Duodenal mucosa (tissue), 2 donors: ENCODE results near the gene ADM2.

Experiments used
- H3K27ac ChIP-seq: one replicate; pipeline ENCODE4 v1.7.0; 2013; ENCODE audit warnings: low read depth, low read length
- H3K27me3 ChIP-seq, 2 donors: one replicate each; pipeline ENCODE4 v1.7.0; 2013; ENCODE audit warnings: low read length in 2 of 2, control low read depth in 1 of 2; ENCODE audit not compliant: insufficient read depth in 2 of 2, control insufficient read depth in 1 of 2
- H3K36me3 ChIP-seq, 2 donors: one replicate each; pipeline ENCODE4 v1.7.0; 2013; ENCODE audit warnings: low read length in 2 of 2, control low read depth in 1 of 2; ENCODE audit not compliant: insufficient read depth in 2 of 2, control insufficient read depth in 1 of 2
- H3K4me1 ChIP-seq, 2 donors: one replicate each; pipeline ENCODE4 v1.7.0; 2013; ENCODE audit warnings: low read length in 2 of 2, control low read depth in 1 of 2; ENCODE audit not compliant: insufficient read depth in 2 of 2, control insufficient read depth in 1 of 2
- H3K4me3 ChIP-seq, 2 donors: one replicate each; pipeline ENCODE4 v1.7.0; 2013; ENCODE audit warnings: low read length in 2 of 2, low read depth in 1 of 2
- H3K9ac ChIP-seq, 2 donors: one replicate each; pipeline ENCODE4 v1.7.0; 2013; ENCODE audit warnings: low read length in 2 of 2, low read depth in 1 of 2
- H3K9me3 ChIP-seq, 2 donors: one replicate each; pipeline ENCODE4 v1.7.0; 2013; ENCODE audit warnings: low read length in 2 of 2, control low read depth in 1 of 2; ENCODE audit not compliant: control insufficient read depth in 1 of 2

Gene ADM2

DNA sequence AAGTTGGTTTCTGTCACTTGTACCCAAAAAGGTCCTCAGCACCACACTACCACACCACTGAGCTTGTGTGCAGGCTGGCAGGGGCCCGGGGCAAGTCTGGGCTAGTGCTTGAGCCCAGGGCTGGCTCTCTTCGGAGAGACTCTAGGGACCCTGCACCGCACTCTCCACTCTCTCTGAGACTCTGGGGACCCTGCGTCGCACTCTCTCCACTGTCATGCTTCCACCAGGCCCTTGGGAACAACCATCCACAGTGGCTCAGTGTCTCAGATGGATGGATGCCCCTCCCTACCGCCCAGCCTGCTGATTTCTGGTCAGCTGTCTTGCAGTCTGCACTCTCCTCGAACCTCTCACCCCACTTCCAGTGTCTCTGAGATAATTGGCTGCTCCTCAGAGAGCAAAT lies 4.5 kb upstream of the ADM2 start:
- Histone ChIP-seq H3K36me3 (no peaks in the 10 kb centered on the region), H3K27ac (no peak overlapping the region), H3K27me3 (peaks cover 0 to 4% of the 10 kb centered on the region in 2 donors), H3K9ac (no peak overlapping the region), H3K4me3 (no peak overlapping the region), H3K4me1 (peaks cover 24 to 29% of the 10 kb centered on the region in 2 donors), H3K9me3 (no peaks in the 10 kb centered on the region)

- Histone ChIP-seq H3K4me3 (no peak overlapping the region), H3K4me1 (peaks cover 17 to 29% of the 10 kb centered on the region in 2 donors), H3K9ac (no peak overlapping the region), H3K36me3 (no peaks in the 10 kb centered on the region), H3K9me3 (no peaks in the 10 kb centered on the region), H3K27me3 (peaks cover 2 to 9% of the 10 kb centered on the region in 2 donors), H3K27ac (no peak overlapping the region)
These were observed 3.4 kb upstream of the ADM2 start for GRCh38 chr22:50477923-50478322.

- Histone ChIP-seq H3K9ac (no peak overlapping the region), H3K27me3 (peaks cover 5 to 9% of the 10 kb centered on the region in 2 donors), H3K36me3 (no peaks in the 10 kb centered on the region)
These were observed 1.6 kb upstream of the ADM2 start for GRCh38 chr22:50479721-50480120.

DNA sequence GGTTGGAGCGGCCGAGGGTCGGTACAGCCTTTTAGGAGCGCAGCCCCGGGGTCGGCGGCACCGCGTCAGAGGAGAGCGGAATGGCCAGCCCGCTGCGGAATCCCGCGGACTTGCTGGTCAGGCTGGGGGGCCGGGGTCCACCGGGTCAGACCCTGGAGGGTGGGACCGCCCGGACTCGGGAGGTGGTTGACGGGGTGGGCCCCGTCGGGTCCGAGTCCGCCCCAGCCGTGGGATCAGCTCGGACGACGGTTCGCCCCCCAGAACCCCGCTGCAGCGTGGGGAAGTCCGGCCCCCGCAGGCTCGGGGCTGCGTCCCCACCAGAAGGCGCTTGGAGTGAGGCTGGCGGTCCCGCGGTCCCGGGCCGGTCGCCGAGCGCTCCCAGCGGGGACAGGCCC lies 301 bp upstream of the ADM2 start:
- no peak overlapping the region for H3K27ac ChIP-seq
- no peaks in the 10 kb centered on the region for H3K9me3 ChIP-seq
- peaks cover 5 to 9% of the 10 kb centered on the region in 2 donors for H3K27me3 ChIP-seq
- peak overlapping the region in 1 of 2 donors; percentile 62 for H3K4me3 ChIP-seq
- H3K9ac ChIP-seq, result no peak overlapping the region
- peaks cover 26 to 41% of the 10 kb centered on the region in 2 donors for H3K4me1 ChIP-seq
- no peaks in the 10 kb centered on the region for H3K36me3 ChIP-seq

More at GRCh38 chr22:50479721-50480120, 1.6 kb upstream of the ADM2 start:
- Histone ChIP-seq H3K4me1 (peaks cover 16 to 34% of the 10 kb centered on the region in 2 donors), H3K27ac (no peak overlapping the region), H3K9me3 (no peaks in the 10 kb centered on the region), H3K4me3 (no peak overlapping the region)

DNA sequence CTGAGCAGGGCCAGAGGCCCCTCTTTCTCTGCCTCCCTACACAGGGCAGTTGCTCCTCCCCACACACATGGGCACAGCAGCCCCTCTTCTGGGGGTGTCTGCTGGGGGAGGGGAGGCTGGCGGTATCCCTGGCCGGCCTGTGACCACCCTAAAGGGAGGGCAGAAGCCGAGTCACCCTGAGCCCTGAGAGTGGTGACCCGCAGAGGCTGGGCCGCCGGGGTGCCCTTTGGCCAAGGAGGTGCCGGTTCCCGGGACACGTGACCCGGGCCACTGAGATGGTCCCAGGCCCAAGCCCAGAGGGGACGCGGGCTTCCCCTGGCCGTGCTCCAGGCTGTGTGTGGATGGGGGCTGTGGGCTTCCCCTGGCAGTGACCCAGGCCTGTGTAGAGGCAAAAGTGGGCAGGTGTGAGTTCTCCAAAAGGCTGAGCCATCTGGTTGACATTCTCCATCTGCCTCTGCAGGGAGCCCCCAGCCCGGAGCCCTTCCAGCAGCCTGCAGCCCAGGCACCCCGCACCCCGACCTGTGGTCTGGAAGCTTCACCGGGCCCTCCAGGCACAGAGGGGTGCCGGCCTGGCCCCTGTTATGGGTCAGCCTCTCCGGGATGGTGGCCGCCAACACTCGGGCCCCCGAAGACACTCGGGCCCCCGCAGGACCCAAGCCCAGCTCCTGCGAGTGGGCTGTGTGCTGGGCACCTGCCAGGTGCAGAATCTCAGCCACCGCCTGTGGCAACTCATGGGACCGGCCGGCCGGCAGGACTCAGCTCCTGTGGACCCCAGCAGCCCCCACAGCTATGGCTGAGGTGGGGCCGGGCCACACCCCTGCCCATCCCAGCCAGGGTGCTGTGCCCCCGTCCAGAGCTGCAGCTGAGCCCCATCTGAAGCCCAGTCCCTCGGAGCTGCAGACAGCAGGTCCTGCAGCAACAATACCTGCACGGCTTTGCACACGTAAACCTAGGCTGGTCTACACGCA lies 1.0 kb downstream of the ADM2 start:
- Histone ChIP-seq H3K27ac (peak overlapping the region; percentile 20), H3K4me1 (peaks cover 26 to 41% of the 10 kb centered on the region in 2 donors), H3K27me3 (peaks cover 5 to 9% of the 10 kb centered on the region in 2 donors), H3K9ac (peak overlapping the region; percentile 54 to 57), H3K4me3 (peak overlapping the region; percentile 61 to 62), H3K36me3 (no peaks in the 10 kb centered on the region), H3K9me3 (no peaks in the 10 kb centered on the region)

- Histone ChIP-seq H3K36me3 (no peaks in the 10 kb centered on the region), H3K9ac (no peak overlapping the region), H3K27me3 (peaks cover 5 to 9% of the 10 kb centered on the region in 2 donors), H3K9me3 (no peaks in the 10 kb centered on the region), H3K4me3 (no peak overlapping the region), H3K27ac (no peak overlapping the region), H3K4me1 (peaks cover 26 to 41% of the 10 kb centered on the region in 2 donors)
These were observed 1.8 kb downstream of the ADM2 start for GRCh38 chr22:50483106-50483505.

DNA sequence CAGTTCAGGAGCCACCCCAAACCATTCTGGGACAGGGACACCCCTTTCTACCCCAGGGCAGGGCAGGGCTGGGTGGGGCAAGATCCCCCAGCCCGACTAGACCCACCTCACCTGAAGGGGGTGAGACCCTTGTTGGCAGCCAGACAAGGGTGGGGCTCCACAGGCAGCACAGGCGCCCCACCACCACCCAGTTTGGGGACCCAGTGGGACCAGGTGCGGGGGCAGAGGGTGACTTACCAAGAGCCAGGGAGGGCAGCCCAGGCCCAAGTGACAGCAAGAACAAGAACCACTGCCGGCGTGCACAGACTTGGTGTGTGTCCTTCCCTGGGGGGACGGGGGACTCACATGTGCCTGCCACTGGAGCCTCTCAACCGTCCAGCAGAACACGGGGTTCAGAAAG lies 2.2 kb downstream of the ADM2 start:
- no peak overlapping the region for H3K27ac ChIP-seq
- H3K4me3 ChIP-seq, result peak overlapping the region; percentile 4 to 40
- H3K27me3 ChIP-seq, result peaks cover 5 to 9% of the 10 kb centered on the region in 2 donors
- H3K9ac ChIP-seq, result no peak overlapping the region
- no peaks in the 10 kb centered on the region for H3K9me3 ChIP-seq
- H3K36me3 ChIP-seq, result no peaks in the 10 kb centered on the region
- peaks cover 26 to 41% of the 10 kb centered on the region in 2 donors for H3K4me1 ChIP-seq

DNA sequence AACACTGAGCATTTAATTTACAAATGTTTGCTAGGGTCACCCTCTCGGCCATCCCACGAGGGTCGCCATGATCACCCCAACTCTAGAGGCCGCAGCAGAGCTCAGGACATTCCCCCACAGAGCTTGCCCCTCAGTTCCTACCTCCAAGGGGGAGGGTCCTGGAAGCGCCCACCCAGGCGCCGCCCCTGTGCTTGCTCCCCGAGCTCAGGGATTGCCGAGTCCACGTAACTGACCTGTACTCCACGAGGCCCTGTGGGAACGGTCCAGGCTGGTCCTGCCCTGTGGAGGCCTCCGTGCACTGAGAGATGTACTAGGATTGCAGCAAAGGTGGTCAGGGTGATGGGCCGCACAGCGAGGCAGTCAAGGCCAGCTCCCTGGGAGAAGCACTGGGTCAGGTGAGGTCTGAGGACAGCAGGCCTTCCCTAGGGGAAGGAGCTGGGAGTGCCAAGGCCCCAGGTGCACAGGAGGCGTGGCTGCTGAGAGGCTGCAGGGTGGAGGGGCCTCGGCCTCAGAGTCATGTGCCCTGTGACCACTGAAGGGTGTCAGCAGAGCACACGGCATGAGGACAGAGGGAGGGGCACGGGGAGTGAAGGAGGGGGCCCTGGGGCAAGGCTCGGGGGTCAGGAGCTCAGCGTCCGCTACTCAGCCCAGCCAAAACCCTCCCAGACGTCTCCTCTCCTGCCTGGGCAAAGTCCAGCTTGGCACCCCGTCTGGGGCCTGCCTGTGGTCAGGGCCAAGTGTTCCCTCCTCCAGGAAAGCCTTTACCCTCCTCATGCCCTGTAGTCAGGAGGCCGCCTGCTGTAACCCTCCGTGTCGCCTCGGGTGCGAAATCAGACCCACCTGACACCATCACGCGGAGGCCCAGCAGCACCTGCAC lies 2.9 kb downstream of the ADM2 start:
- peaks cover 5 to 9% of the 10 kb centered on the region in 2 donors for H3K27me3 ChIP-seq
- no peak overlapping the region for H3K9ac ChIP-seq
- no peaks in the 10 kb centered on the region for H3K36me3 ChIP-seq
- no peak overlapping the region for H3K27ac ChIP-seq
- H3K9me3 ChIP-seq, result no peaks in the 10 kb centered on the region
- peak overlapping the region; percentile 4 to 40 for H3K4me3 ChIP-seq
- peaks cover 26 to 41% of the 10 kb centered on the region in 2 donors for H3K4me1 ChIP-seq

DNA sequence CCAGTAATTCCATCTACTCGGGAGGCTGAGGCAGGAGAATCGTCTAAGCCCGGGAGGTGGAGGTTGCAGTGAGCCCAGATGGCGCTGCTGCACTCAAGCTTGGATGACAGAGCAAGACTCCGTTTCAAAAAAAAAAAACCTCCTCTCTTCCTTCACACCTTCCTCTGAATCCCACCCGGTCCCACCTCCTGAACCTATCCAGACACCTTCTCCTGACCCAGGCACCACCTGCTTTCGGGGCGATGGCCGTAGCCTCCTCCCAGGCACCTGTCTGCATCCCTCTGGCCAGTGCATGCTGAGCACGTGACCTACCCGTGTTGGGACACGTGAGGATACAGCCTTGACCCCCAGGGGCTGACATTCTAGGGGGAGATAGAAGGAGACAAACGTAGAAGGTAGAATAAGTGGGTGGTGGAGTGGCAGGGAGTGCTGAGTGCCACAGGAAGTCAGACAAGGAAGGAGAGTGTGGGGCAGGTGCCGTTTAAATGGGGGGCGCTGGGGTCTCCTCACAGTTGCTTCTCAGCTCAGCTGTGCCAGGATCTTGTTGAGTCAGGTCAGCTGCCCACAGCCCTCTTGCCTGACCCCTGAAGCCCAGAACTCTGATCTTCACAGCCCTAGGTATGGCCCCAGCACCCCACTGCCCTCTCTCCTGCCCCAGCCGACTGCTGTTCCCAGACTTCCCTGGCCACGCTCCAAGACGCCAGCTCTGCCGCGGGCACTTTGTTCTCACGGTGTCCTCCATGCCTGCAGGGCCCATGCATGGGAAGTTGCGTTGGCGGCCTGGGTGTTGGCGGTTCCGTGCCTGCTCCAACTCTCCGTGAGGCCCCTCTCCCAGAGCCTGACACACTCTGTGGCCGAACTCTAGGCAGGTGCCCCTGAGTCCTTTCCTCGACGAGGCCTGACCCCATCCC lies 4.1 kb downstream of the ADM2 start:
- Histone ChIP-seq H3K9me3 (no peaks in the 10 kb centered on the region), H3K4me3 (no peak overlapping the region), H3K9ac (peak overlapping the region in 1 of 2 donors; percentile 18), H3K27ac (no peak overlapping the region), H3K27me3 (peaks cover 5 to 6% of the 10 kb centered on the region in 2 donors), H3K36me3 (no peaks in the 10 kb centered on the region), H3K4me1 (peaks cover 26 to 41% of the 10 kb centered on the region in 2 donors)
